ENCODE results near the gene UNC13C.

Gene UNC13C

DNA sequence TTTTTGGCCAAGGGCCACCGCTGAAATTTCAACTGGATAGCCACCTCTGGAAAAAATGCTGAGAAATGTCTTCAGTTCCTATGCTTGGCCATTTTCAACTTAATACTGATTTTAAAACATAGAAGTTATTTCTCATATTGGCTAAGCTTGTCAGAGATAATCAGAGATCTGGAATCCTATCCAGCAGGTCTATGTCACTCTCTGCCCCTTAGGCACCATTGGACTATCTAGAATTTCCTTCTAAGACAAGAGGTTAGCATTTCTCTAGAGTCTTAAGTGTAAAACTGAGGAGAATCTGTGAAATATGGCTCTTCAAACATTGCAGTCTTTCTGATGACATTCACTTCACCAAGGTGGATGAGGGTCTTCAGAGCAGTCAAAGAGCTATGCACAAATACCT, 597.3 kb downstream of the UNC13C start:
- no peak for DNase-seq

DNA sequence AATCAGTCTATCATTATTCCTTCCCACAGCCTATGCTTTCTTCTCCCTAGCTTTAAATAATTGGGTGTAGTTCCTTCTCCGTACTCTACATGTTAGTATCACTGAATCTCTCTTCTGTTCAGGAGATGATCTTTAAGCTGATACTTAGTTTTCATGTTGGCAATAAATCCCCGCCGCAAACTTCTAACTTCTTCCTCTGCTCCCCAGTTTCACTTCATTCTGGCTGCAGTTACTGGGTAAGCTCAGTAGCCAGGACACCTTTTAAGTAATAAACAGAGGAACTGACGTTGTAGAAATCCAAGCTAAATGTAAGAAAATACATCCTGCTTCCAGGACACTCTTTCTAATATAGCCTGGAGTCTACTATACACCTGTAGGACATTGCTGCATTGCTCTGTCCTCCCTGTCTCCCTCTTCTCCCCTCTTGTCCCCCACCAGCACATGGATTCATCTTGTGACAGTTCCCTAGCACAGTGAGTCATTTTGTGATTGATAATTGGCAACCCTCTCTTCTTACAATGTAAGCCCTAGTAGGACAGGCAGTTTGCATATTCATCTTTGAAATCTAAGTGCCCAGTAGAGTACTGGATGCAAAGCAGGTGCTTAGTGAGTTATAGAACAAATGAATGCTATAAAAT, 598.2 kb downstream of the UNC13C start:
- DNase-seq = no peak

DNA sequence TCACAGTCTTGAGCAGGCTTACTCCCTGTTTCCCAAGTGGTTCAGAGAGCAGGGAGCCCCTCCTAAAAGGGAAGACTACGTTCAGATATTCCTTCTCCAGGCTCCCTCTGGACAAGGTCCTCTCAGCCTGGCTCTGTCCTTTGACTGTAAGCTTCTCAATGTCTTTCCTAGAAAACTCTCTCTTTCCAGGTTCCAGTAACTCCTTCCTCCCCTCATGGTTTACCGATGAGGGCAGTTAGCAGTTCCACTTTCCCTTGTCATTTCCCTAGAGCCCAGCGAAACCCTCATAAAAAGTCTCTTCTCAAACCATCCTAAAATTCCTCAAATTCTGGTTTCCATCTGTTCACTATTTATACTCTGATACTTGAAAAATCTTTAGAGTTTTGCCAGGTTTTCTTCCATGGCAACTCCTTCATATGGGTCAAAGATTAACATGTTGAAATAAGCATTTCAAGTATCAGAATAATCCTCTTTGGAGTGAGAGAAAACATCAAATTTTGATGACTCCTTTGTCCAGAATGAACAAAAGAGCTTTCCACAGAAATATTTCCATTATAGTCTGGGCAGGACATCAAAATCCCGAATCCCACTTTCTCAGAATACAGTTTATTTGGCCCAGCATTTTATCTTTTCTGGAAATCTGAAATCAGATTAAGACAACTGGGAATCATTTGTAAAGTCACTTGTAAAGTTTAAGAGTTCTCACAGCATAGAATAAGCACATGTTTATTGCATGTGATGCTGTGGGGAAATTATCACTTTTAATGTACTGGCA, 599.4 kb downstream of the UNC13C start:
- DNase-seq = no peak

DNA sequence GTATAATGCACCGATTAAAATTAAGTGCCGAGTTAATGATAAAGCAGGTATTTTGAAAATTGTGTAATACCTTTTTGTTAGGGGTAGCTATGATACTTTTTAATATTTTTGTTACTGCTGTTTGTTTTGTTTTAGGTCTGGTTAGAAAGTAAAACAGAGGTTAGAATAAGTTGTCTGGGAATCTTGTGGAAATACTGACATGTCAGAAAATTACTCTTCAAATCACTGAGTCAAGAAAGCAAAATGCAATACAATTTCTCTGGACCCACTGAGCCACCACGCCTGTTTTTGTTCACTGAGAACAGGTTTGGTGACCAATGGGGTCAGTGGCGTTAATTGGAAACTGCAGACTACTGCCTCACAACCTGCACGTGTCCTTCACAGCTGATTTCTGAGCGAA, 601.6 kb downstream of the UNC13C start:
- DNase-seq = no peak

DNA sequence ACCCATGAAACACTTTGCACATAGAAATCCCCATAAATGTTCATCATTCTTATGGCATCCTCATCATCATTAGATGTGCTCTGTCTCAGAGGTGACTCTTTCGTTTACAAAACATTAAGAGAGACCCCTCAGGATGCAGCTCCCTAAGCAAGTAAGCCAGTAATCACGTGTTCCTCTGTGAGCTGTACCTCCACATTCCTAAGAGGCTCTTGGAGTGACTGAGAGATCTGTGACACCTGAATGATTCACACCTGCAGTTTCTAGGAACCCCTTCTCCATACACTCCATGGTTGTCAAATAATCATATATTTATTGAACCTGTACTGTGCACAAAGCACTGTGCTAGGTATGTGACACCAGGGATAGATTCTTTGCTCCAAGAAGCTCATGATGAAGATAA, 602.4 kb downstream of the UNC13C start:
- DNase-seq = no peak

DNA sequence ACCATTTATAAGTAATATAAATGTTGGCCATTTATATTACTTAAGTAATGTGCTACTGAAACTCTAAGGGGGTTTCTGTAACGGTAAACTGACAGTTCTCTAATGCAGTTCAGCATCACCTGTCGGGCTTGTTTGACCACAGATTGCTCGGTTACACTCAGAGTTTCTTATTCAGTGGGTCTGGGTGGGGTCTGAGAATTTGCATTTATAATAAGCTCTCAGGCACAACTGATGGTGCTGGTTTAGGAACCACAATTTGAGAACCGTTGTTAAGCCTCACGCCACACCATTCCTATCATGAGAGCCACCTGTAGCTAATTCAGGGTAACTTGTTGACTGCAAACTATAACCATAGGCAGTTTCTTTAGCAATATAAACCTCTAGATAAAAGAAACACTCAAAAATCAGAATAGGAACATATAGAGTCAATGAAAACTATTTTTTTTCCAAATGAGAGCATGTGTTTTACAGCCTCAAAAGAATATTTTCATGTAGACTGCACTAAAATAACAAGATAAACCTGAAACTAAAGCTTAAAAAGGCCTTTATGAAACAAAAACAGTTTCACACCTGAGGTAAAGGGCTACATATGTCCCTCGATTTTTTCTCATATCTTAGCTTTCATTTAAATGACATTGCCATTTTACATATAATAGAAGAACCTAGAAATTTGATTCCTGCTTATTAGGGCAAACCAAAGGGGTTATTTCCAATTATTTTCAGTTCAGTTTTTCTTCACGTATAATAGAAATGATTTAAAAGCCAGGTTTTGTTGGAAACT, 604.8 kb downstream of the UNC13C start:
- no peak for DNase-seq

DNA sequence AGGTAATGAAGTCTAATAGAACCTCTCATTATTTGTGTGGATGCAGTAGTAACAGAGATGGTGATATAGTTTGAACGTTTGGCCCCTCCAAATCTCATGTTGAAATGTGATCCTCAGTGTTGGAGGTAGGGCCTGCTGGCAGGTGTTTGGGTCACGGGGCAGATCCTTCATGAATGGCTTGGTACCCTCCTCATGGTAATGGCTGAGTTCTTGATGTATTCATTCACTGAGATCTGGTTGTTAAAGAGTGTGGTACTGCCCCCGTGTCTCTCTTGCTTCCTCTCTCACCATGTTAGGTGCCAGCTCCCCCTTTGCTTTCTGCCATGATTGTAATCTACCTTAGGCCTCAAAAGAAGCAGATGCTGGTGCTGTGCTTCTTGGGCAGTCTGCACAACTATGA, 606.8 kb downstream of the UNC13C start:
- no peak for DNase-seq

DNA sequence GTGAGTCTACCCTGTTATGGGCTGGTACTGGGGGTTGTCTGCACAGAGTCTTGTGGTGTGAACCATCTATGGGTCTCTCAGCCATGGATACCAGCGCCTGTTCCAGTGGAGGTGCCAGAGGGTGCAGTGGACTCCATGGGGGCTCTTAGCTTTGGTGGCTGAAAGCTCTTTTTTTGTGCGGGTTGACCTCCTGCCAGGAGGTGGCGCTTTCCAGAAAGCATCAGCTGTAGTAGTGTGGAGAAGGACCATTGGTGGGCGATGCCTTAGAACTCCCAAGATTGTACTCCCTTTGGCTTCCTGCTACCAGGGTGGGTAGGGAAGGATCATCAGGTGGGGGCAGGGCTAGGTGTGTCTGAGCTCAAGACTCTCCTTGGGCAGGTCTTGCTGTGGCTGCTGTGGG, 615.9 kb downstream of the UNC13C start:
- no peak for DNase-seq

DNA sequence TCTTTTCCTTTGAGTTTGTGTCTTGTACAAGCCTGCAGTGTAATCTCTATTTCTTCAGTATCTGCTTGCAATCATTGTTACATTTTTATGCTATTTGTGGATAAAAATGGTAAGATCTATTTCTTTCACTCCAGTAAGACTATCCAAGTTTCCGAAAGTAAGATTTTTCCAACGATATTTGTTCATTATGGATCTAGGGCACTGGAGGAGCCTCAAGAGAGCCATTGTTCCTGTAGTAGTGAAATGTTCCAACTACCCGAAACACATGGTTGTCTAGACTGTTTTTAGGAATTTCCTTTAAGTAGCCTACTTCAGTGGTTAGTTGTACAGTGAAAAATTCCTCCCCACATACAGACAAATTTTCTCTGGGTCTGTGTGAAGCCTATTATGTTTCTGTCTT, 621.1 kb downstream of the UNC13C start:
- DNase-seq = no peak

DNA sequence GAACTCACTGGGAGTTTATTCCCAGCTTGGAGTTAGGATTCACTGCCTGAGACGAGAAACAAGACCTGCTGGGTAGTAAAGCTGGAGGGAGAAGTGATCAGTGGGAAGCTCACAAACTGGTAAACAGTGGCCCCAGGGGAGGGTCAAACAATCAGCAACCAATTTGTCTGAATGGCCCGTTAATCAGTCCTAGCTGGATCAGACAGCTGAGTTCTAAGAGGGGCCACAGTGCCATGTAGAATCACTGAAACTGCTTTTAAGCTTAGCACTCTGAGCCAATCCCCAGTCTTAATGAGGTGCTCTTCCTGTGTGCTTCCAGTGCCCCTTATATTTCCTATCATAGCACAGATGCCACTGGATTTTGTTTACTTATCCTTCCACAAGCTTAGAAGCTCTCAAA, 626.8 kb downstream of the UNC13C start:
- DNase-seq = no peak

DNA sequence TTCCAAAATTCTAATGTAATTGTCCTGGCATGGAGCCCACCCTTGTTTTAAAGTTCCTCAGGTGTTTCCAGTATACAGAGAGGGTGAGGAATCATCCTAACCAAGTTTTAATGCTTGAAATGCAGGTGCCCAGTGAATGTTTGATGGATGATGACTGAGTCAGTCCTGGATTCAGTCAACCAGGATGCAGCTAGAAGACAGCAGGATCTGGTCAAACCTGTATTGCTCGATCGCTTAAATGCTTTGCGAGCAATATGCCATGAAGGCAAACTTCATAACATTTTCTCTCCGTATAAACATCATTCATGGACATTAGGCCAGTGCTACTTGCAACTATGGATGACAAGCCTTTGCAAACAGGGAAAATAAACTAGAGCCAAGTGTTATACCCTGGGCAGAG, 627.3 kb downstream of the UNC13C start:
- no peak for DNase-seq

DNA sequence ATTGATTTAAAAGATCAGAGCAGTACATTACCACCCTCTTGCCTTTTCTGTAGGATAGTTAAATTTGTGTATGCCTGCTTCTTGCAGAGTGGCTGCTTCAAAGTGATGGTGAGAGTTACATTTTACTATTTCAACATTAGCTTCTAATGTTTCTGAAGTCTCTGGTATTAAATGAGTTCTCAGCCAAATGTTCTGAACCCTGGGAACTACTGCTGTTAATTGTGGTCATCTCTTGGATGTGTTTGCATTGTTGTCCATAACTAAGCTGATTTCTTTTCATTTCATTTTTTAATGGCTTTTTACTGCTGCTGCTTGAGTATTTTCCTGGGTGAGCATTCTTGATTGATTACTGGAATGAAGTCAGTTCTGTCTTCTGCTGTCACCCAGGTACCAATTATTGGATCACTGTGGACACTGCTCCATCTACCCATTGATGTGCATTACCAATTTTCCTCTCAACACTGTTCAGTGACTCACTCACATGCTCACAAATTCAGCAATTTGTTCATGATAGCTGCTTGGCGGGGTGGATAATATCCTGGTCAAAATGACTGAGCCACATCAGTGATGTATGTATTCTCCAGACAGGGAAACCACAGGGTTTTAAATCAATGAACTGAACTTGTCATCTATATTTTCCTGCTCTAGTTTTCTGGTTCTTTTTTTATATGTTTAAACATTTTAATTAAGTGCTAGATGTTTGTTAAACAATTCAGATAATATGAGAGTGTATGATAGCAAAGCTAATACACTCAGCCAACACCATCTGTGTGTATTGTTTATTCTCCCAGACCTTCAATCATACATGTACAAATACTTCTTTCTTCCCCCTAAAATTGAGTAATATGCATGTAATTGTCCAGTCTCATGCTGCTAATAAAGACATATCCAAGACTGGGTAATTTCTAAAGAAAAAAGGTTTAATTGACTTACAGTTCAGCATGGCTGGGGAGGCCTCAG, 630.9 kb downstream of the UNC13C start:
- DNase-seq = no peak

DNA sequence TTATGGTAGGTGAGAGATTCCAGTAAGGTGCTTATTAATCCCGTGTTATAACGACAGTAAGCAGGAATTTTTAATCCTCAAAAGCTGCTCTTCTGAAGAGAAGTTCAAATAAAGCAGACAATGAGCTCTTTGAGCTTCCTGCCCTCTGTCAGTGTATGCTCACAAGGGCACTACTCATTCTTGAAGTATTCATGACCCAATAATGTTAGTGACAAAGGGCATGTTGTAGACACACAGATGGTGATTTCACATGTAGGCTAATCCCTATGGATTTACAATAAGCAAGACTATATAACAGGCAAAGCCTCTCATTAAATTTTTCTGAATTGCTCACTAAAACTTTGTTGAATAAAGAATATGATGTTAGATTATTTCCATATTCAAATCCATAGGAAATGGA, 639.9 kb downstream of the UNC13C start:
- DNase-seq = no peak

DNA sequence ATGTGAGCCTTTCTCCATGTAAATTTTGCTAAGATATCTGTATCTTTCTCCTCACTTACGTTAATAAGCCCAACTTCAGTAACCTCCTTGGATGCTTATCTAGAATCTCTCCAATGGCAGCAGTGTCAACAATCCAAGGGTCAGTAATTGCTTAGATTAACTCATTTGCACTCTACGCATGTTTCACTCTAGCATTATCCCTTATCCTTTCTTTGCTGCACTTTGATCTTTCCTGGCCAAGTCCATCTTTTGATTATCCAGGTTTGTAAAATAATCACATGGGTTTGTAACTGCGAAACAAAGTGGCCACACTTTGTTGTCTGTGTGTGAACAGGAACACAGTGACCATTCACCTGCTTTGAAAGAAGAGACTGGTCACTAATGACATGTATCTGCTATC, 640.9 kb downstream of the UNC13C start:
- DNase-seq = no peak

DNA sequence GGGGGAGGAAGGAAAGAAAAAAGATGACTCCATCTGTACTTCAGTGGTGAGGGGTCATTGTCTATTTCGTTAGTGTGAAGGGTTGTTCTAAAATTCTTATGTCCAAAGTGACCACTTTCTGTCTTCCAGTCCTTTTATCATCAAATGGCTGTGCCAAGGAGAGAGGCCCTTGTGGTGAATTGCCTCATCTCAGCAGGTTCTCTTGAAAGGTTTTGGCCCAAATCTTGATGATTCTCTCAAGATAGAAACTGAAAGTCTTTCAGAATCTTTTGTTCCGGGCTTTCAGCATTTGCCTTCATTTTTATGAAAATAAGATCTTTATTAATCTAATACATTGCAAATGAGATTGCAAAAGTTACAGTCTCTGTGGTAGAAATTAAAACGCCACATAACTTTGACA, 642.7 kb downstream of the UNC13C start:
- no peak for DNase-seq

DNA sequence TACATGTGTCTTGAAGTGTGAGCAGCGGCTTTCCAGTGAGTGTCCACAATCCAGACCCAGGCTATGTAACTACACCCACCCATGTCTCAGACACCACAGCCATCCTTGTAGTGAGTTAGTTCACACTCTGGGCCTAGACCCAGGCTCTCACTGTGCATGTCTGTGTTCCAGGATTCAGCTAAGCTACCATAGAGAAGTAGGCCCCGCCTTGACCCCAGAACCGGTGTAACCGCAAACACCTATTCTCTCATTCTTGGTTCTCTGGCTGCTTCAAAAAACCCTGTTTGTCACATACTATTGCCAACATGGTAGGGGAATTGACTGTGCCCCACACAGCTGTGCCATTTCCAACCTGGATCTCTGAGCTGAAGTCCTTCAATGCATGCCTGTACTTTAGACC, 657.9 kb downstream of the UNC13C start:
- DNase-seq = no peak

DNA sequence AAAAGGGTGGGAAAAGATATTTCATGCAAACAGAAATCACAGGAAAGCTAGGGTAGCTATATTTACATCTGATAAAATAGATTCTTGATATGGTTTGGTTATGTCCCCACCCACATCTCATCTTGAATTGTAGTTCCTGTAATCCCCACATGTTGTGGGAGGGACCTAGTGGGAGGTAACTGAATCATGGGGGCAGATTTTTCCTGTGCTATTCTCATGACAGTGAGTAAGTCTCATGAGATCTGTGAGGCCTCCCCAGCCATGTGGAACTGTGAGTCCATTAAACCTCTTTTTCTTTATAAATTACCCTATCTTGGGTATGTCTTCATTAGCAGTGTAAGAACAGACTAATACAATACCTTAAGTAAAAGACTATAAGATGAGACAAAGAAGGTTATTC, 660.4 kb downstream of the UNC13C start:
- no peak for DNase-seq

DNA sequence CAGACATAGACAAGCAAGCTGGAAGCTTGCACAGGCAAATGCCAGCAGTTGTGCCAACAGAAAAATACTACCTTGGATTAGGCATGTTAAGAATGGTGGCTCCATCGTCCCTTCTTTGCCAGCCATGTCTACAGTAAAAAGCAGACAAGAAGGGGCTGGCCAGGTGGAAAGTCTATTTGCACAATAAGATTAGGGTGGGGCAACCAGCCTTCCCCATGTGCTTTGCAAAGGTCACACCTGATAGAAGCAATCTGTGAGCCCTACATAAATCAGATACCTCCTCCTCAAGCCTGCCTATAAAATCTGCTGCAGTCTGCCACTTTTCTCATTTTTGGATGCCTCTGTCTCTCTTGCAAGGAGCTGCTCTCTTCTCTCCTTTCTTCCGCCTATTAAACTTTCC, 662.6 kb downstream of the UNC13C start:
- no peak for DNase-seq

DNA sequence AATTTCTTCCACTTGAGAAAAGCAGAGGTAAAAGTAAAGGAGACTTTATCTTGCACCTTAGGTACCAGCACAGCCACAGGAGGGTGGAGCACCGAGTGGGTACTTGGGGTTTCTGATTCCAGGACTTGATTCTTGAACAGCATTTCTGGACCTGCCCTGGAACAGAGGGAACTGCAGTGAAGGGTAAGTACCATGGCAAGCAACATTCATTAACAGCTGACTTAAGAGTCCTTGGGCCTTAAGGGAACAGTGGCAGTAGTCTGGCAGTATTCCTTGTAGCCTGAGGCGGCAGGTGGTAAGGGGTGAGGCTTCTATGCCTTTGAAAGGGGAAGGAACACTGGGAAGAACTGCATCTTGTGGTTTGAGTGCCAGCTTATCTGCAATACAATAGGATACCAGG, 666.6 kb downstream of the UNC13C start:
- no peak for DNase-seq

DNA sequence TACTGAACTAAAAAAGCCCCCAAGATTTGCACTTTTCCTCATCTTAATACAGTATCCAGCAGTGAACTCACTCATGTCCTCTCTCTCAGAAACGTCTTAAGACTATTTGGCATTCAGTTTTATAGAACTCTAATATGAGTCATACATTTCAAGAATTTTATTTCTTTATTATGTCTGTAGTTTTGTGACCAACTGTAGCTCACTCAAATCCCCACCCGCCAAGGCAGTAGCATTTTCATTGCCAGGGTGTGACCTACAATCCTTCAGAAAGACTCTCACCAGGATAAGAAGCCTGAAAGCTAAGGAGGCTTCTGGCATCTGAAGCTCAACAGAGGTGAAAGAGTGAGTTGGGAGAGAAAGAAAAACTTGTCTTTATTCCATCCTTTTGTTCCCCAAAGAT, 681.4 kb downstream of the UNC13C start:
- no peak for DNase-seq

DNA sequence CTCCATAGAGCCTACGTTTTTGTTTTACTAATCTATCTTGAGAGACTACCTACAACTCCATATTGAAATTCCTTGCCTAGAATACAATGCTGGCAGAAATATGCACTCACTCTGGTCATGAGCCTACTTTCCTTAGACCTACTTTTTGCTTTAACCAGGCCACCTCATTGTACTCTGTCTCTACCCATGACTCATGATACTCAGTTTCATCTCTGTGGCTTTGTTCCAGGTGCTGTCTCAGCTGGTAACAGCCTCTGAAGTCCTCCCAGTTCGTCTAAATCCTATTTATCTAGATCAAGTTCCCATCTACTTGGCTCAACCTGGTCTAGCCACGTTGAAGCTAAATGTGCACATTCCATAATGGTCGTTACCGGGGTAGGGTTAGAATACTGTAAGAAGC, 682.1 kb downstream of the UNC13C start:
- no peak for DNase-seq

DNA sequence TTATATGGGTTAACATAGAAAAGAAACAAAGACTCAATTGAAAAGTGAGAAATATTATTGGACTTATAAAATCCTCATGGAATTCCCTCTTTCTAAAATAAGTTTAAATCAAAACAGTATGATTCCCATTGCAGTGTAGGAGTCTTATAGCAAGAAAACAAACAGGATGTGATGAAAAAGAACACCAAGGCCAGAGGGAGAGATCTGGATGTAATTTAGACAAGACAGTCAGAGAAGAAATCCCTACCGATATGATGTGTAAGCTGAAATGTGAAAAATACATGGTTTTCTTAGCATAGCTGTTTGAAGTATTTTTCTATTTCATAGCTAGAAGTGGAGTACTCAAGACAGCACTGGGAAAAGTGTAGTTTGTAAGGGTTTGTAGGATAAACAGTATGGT, 697.0 kb downstream of the UNC13C start:
- no peak for DNase-seq

DNA sequence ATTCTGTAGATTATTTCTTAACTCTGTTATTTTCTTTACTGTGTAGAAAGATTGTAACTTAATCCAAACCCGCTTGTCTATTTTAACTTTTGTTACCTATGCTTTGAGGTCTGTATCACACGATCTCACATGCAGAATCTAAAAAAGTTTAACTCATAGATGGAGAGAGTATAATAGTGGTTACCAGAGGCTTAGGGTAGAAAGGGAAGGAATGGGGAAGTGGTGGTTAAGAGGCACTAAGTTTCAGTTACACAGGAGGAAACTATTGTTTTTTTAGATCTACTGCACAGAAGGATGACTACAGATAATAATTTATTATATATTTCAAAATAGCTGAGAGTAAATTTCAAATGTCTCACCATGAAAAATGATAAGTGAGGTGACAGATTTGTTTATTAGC, 703.3 kb downstream of the UNC13C start:
- DNase-seq = no peak
